Trophoblast cell (in vitro differentiated cells and primary cell): ENCODE measurements around the gene SLC10A7.
A peak's percentile ranks its signal among the peaks of the same experiment; 100 is the strongest.

ENCODE experiments used
- DNase-seq, 2 donors: peaks; one replicate each; pipeline ENCODE4 v3.0.0-alpha.2; 2016
- H2AFZ ChIP-seq: 2 replicates; pipeline ENCODE4 v1.6.1; 2013; ENCODE audit warnings: low read length, moderate library complexity, mild to moderate bottlenecking; ENCODE audit not compliant: insufficient read depth, poor library complexity
- H2AK5ac ChIP-seq: 2 replicates; pipeline ENCODE4 v1.6.1; 2013; ENCODE audit warnings: mild to moderate bottlenecking, low read length
- H2BK120ac ChIP-seq: 2 replicates; pipeline ENCODE4 v1.6.1; 2013; ENCODE audit warnings: low read length, mild to moderate bottlenecking, moderate library complexity; ENCODE audit not compliant: insufficient read depth, poor library complexity
- H2BK12ac ChIP-seq: 2 replicates; pipeline ENCODE4 v1.6.1; 2013; ENCODE audit warnings: mild to moderate bottlenecking, low read length, moderate library complexity
- H2BK5ac ChIP-seq: 2 replicates; pipeline ENCODE4 v1.6.1; 2013; ENCODE audit warnings: low read length, low read depth, moderate library complexity, mild to moderate bottlenecking; ENCODE audit not compliant: poor library complexity
- H3K14ac ChIP-seq: 2 replicates; pipeline ENCODE4 v1.6.1; 2013; ENCODE audit warnings: mild to moderate bottlenecking, low read length
- H3K18ac ChIP-seq: 2 replicates; pipeline ENCODE4 v1.6.1; 2013; ENCODE audit warnings: mild to moderate bottlenecking, low read length
- H3K23ac ChIP-seq: 2 replicates; pipeline ENCODE4 v1.6.1; 2013; ENCODE audit warnings: low read length
- H3K27ac ChIP-seq: 2 replicates; pipeline ENCODE4 v1.5.1; 2013; ENCODE audit warnings: low read depth, mild to moderate bottlenecking, inconsistent platforms, low read length, moderate library complexity
- H3K27me3 ChIP-seq: 2 replicates; pipeline ENCODE4 v1.6.1; 2013; ENCODE audit warnings: inconsistent platforms, mild to moderate bottlenecking, low read length, moderate library complexity; ENCODE audit not compliant: insufficient read depth
- H3K36me3 ChIP-seq, 2 experiments: 1 replicate in 1 of 2; 2 replicates in 1 of 2; pipeline ENCODE4 v1.6.1; 2013; ENCODE audit warnings: low read length in 2 of 2, mild to moderate bottlenecking in 2 of 2, moderate library complexity in 1 of 2; ENCODE audit not compliant: insufficient read depth in 2 of 2, control insufficient read depth in 1 of 2
- H3K4ac ChIP-seq: 2 replicates; pipeline ENCODE4 v1.6.1; 2013; ENCODE audit warnings: low read depth, mild to moderate bottlenecking, low read length, moderate library complexity
- H3K4me1 ChIP-seq, 2 experiments: 1 replicate in 1 of 2; 2 replicates in 1 of 2; pipeline ENCODE4 v1.6.1; 2013; ENCODE audit warnings: low read length in 2 of 2, mild to moderate bottlenecking in 2 of 2, moderate library complexity in 1 of 2; ENCODE audit not compliant: insufficient read depth in 2 of 2, control insufficient read depth in 1 of 2
- H3K4me2 ChIP-seq: 2 replicates; pipeline ENCODE4 v1.6.1; 2013; ENCODE audit warnings: inconsistent platforms, mild to moderate bottlenecking, low read length, moderate library complexity
- H3K4me3 ChIP-seq: 2 replicates; pipeline ENCODE4 v1.5.1; 2013; ENCODE audit warnings: mild to moderate bottlenecking, low read depth, low read length, inconsistent platforms
- H3K79me1 ChIP-seq: one replicate; pipeline ENCODE4 v1.6.1; 2013; ENCODE audit warnings: low read length
- H3K79me2 ChIP-seq: 2 replicates; pipeline ENCODE4 v1.6.1; 2013; ENCODE audit warnings: low read length, mild to moderate bottlenecking; ENCODE audit not compliant: control insufficient read depth, insufficient read depth, poor library complexity
- H3K9ac ChIP-seq: 2 replicates; pipeline ENCODE4 v1.6.1; 2013; ENCODE audit warnings: mild to moderate bottlenecking, low read length
- H3K9me3 ChIP-seq: 2 replicates; pipeline ENCODE4 v1.6.1; 2013; ENCODE audit warnings: low read depth, mild to moderate bottlenecking, control low read depth, inconsistent platforms, low read length; ENCODE audit not compliant: insufficient read depth
- H4K12ac ChIP-seq: 2 replicates; pipeline ENCODE4 v1.6.1; 2013; ENCODE audit warnings: low read depth, mild to moderate bottlenecking, low read length, moderate library complexity
- H4K8ac ChIP-seq: 2 replicates; pipeline ENCODE4 v1.6.1; 2013; ENCODE audit warnings: low read depth, mild to moderate bottlenecking, low read length, moderate library complexity
- H4K91ac ChIP-seq: one replicate; pipeline ENCODE4 v1.6.1; 2013; ENCODE audit warnings: low read depth, mild to moderate bottlenecking, low read length, moderate library complexity
- WGBS: extraction: QIAGEN DNeasy Blood & Tissue Kit; methylation state at CpG from one replicate; pipeline ENCODE4 v1.1.7; 2013; ENCODE audit warnings: missing lambda C conversion rate; ENCODE audit not compliant: insufficient read length, insufficient coverage; ENCODE audit errors: extremely low coverage; 5-methylcytosine and 5-hydroxymethylcytosine counted together

Gene SLC10A7

GRCh38 chr4:146222313-146222712 lies 299.4 kb downstream of the SLC10A7 start:
- no CpG with 5 or more reads among the region's 8 CpGs for WGBS

GRCh38 chr4:146214238-146214637 lies 307.5 kb downstream of the SLC10A7 start, which contains the start of gene REELD1:
Gene REELD1, plus strand, starts transcription at chr4:146214538. Its CDS starts 2,415 bp downstream, at chr4:146216953.
- H3K36me3 ChIP-seq, result no peaks in the 10 kb centered on the region
- no peak within 1 kb of the TSS for H2BK5ac ChIP-seq
- H3K79me2 ChIP-seq, result no peaks in the 10 kb centered on the region
- H3K79me1 ChIP-seq, result peaks cover 2% of the 10 kb centered on the region
- no peak within 1 kb of the TSS for H3K4me3 ChIP-seq
- no peak within 1 kb of the TSS for H4K12ac ChIP-seq
- H3K4ac ChIP-seq, result no peak within 1 kb of the TSS
- no peak within 1 kb of the TSS for H3K27ac ChIP-seq
- no peak for DNase-seq
- no peak within 1 kb of the TSS for H4K8ac ChIP-seq
- H4K91ac ChIP-seq, result no peak within 1 kb of the TSS
- no peak within 1 kb of the TSS for H2BK12ac ChIP-seq
- no peak within 1 kb of the TSS for H3K9ac ChIP-seq
- no peaks in the 10 kb centered on the region for H3K9me3 ChIP-seq
- H3K18ac ChIP-seq, result no peak within 1 kb of the TSS
- H3K4me1 ChIP-seq, result no peaks in the 10 kb centered on the region
- no peaks in the 10 kb centered on the region for H3K27me3 ChIP-seq
- no peak within 1 kb of the TSS for H2AK5ac ChIP-seq
- no peak within 1 kb of the TSS for H2BK120ac ChIP-seq
- no peak within 1 kb of the TSS for H3K14ac ChIP-seq
- H2AFZ ChIP-seq, result no peak within 1 kb of the TSS
- WGBS, result no CpG with 5 or more reads among the region's 5 CpGs
- no peak within 1 kb of the TSS for H3K4me2 ChIP-seq
- no peak within 1 kb of the TSS for H3K23ac ChIP-seq

More at GRCh38 chr4:146222313-146222712, 299.4 kb downstream of the SLC10A7 start:
- Histone ChIP-seq H3K18ac (no peak overlapping the region), H4K8ac (no peak overlapping the region), H2BK120ac (no peak overlapping the region), H3K27me3 (no peaks in the 10 kb centered on the region), H4K12ac (no peak overlapping the region), H3K4me3 (no peak overlapping the region), H3K9me3 (no peaks in the 10 kb centered on the region), H3K4ac (no peak overlapping the region), H2AK5ac (no peak overlapping the region), H3K79me2 (no peaks in the 10 kb centered on the region), H3K79me1 (no peaks in the 10 kb centered on the region), H4K91ac (no peak overlapping the region), H2BK12ac (no peak overlapping the region), H3K9ac (no peak overlapping the region), H3K36me3 (no peaks in the 10 kb centered on the region), H3K4me1 (peaks cover 0 to 4% of the 10 kb centered on the region in 2 experiments), H2AFZ (no peak overlapping the region), H2BK5ac (no peak overlapping the region), H3K4me2 (no peak overlapping the region), H3K23ac (no peak overlapping the region), H3K14ac (no peak overlapping the region), H3K27ac (no peak overlapping the region)
- peak; percentile 48 to 75 for DNase-seq

GRCh38 chr4:146212781-146213180 lies 309.0 kb downstream of the SLC10A7 start:
- H3K27me3 ChIP-seq, result no peaks in the 10 kb centered on the region
- no peak overlapping the region for H2BK120ac ChIP-seq
- no peak overlapping the region for H4K91ac ChIP-seq
- no peak overlapping the region for H4K8ac ChIP-seq
- no peak overlapping the region for H3K14ac ChIP-seq
- no peaks in the 10 kb centered on the region for H3K79me2 ChIP-seq
- no peaks in the 10 kb centered on the region for H3K36me3 ChIP-seq
- no peak overlapping the region for H3K9ac ChIP-seq
- H2AFZ ChIP-seq, result no peak overlapping the region
- DNase-seq, result no peak
- H4K12ac ChIP-seq, result no peak overlapping the region
- no peak overlapping the region for H2BK12ac ChIP-seq
- H2BK5ac ChIP-seq, result no peak overlapping the region
- H3K4ac ChIP-seq, result no peak overlapping the region
- H3K4me3 ChIP-seq, result no peak overlapping the region
- no peak overlapping the region for H3K27ac ChIP-seq
- no peaks in the 10 kb centered on the region for H3K4me1 ChIP-seq
- no peaks in the 10 kb centered on the region for H3K9me3 ChIP-seq
- H3K23ac ChIP-seq, result no peak overlapping the region
- no peak overlapping the region for H3K18ac ChIP-seq
- no peak overlapping the region for H3K4me2 ChIP-seq
- H3K79me1 ChIP-seq, result peaks cover 2% of the 10 kb centered on the region
- WGBS, result no CpG with 5 or more reads among the region's 9 CpGs
- H2AK5ac ChIP-seq, result no peak overlapping the region

- peaks cover 2% of the 10 kb centered on the region for H3K79me1 ChIP-seq
- H3K4me2 ChIP-seq, result no peak overlapping the region
- H2BK120ac ChIP-seq, result no peak overlapping the region
- H2BK12ac ChIP-seq, result no peak overlapping the region
- H3K27me3 ChIP-seq, result no peaks in the 10 kb centered on the region
- H2AFZ ChIP-seq, result no peak overlapping the region
- H2AK5ac ChIP-seq, result no peak overlapping the region
- no peak overlapping the region for H3K23ac ChIP-seq
- no peak overlapping the region for H4K8ac ChIP-seq
- no peaks in the 10 kb centered on the region for H3K9me3 ChIP-seq
- H4K91ac ChIP-seq, result no peak overlapping the region
- H3K4me3 ChIP-seq, result no peak overlapping the region
- no peaks in the 10 kb centered on the region for H3K4me1 ChIP-seq
- H3K4ac ChIP-seq, result no peak overlapping the region
- H3K9ac ChIP-seq, result no peak overlapping the region
- no peaks in the 10 kb centered on the region for H3K79me2 ChIP-seq
- H4K12ac ChIP-seq, result no peak overlapping the region
- no peak overlapping the region for H3K14ac ChIP-seq
- H3K27ac ChIP-seq, result no peak overlapping the region
- no CpG with 5 or more reads among the region's 7 CpGs for whole genome bisulfite sequencing
- no peak overlapping the region for H3K18ac ChIP-seq
- H2BK5ac ChIP-seq, result no peak overlapping the region
- DNase-seq, result no peak
- no peaks in the 10 kb centered on the region for H3K36me3 ChIP-seq
These were observed 310.3 kb downstream of the SLC10A7 start for GRCh38 chr4:146211440-146211839.
